ENCODE data around the gene UCHL3.

DNA sequence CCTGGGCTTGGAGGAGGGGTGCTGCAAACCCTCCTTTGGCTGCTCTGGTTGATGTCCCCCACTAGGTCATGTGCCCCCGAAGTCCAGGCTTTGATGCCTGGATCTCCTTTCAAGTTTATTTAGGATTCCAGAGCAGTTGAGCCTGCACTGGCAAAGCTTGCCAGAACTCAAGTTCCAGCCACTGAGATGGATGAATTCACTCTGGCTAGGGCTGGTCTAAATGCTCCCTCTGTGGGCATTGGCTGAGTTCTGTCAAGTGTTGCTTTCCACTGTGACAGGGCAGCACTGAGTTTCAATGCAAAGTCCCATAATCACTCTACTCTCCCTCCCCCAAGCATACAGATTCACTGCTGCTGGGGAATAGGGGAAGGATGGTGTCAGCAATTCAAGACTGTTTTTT, 68.7 kb downstream of the UCHL3 start:
- TF ChIP-seq CTCF (IDR thresholded peaks at IDR 0.05): no peak
- no peak for TF ChIP-seq POLR2A (IDR thresholded peaks at IDR 0.05)

Data from thyroid gland (tissue), 4 donors.